DND-41 (cell line): Measurements from ENCODE around the gene CTNNA1.

Source experiments
- CTCF ChIP-seq: IDR thresholded peaks from 2 replicates; pipeline ENCODE4 v1.5.1; 2012; ENCODE audit warnings: borderline replicate concordance, low read length, moderate library complexity, mild to moderate bottlenecking; ENCODE audit not compliant: poor library complexity, severe bottlenecking; ENCODE audit errors: extremely low read depth
- EZH2 ChIP-seq: IDR thresholded peaks from 3 replicates; pipeline ENCODE4 v1.6.1; 2012; ENCODE audit warnings: borderline replicate concordance, low read depth, mild to moderate bottlenecking, moderate library complexity, low read length, inconsistent platforms; ENCODE audit not compliant: severe bottlenecking

- no peak for TF ChIP-seq CTCF
- no peak for TF ChIP-seq EZH2
Measured at GRCh38 chr5:138709202-138709601, 44.0 kb upstream of the CTNNA1 start.
